ENCODE measurements around the gene SERTM2. TPM values are rescaled to one million over a fixed set of nuclear protein-coding genes. Genes with fewer than 3 reads are reported as not detected.
"Not testable (repeated sequence)": the region's sequence is repeated elsewhere in the genome, so short reads cannot be mapped to it uniquely, and the experiment has no call there.

Gene SERTM2
- not detected in 2 replicates for total RNA-seq

GRCh38 chrX:111511477-111511876 lies at the start of gene SERTM2:
Gene SERTM2 (plus strand): TSS chrX:111511645. CDS start chrX:111518858, 7,213 bp downstream.
- DNase-seq (ENCODE audit: low read depth in 2 of 2) = no peak

DNA sequence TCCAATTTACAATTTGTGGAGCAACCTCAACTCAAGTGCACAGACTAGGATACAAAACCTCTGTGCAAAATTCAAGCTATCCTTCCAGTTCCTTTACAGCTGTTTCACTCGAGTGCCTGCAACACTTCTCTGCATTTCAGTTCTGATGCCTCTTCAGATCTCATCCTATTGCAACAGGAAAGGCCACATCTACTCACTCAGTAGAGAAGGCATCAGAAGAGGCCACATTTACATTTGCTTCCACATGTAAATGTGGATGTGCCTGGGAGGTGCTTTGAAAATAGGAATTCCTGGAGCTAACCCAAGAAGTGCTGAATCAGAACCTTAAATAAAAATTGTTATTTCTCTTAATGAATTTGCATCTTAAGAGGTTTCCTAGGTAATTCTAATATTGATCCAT lies 45.8 kb upstream of the SERTM2 start:
- DNase-seq (ENCODE audit: low read depth in 2 of 2) = no peak

DNA sequence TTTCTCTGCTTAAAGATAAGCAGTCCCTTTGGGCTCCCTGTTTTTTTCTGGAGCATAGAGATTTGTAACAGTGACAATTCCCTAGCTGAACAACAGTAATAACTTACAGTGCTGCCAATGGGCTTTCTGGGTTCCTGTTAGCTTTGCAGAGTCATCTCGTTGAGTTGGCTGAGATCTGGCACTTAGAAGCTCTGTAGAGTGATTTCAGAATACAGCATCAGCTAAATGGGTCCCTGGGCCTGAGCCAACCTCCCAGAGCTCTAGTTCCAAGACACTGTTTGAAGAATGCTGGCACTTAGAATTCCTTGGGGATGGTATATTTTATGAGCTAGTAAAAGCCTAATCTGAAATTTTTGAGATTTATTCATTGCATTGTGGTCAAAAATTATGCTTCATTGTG lies 43.5 kb upstream of the SERTM2 start:
- no peak for DNase-seq (ENCODE audit: low read depth in 2 of 2)

DNA sequence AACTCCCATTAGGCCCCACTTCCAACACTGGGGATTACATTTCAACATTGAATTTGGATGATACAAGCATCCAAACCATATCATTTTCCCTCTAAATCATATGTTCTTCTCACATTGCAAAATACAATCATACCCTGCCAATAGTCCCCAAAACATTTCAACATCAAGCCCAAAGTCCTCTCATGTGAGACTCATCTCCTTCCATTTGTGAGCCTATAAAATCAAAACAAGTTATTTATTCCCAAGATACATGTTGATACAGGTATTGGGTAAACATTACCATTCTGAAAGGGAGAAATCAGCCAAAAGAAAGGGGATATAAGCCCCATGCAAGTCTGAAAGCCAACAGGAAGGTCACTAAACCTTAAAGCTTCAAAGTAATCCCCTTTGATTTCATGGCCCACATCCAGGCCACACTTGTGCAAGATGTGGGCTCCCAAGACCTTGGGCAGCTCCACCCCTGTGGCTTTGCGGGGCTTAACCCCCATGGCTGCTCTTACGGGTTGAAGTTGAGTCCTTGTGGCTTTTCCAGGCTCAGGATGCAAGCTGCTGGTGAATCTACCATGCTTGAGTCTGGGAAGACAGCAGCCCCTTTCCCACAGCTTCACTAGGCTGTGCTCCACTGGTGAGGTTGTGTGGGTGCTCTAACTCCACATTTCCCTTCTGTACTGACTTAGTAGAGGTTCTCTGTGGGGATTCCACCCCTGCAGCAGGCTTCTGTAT lies 40.6 kb upstream of the SERTM2 start:
- DNase-seq (ENCODE audit: low read depth in 2 of 2) = no peak

GRCh38 chrX:111481896-111482295 lies 29.5 kb upstream of the SERTM2 start:
- no peak for DNase-seq (ENCODE audit: low read depth in 2 of 2)

DNA sequence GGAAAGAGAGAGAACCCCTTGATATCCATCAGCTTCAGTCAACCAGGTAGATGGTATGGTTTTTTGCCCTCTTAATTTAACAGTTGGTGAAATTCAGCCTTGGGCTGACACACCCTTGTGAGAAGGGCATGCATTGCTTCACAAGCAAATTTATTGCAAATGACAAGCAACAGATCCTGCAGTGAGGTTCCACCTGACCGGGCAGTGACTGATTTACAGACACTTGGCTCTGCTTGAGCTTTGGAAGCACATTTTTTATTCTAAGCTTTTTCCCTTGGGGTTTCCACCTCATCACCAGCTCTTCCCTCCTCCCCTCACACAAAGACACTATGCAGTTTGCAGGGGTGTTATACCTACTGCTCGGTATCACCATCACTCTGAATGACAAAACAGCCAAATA lies 28.3 kb upstream of the SERTM2 start:
- DNase-seq (ENCODE audit: low read depth in 2 of 2) = no peak

DNA sequence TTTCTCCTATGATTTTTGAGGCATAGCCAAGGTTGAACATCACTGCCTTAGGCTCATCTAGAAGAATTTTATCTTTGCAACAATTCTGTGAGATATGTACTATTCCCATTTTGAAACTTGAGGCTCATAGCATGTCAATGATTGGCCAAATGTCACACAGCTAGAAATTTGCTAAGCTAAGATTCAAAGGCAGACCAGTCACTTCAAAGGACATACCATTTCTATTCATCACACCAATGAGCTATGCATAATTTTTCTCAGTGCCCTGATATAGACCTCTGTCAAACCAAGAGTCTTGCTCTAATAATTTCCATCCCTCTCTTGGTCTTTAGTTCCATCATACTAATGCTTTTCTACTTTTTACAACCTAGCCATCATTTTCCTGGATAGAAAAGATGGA lies 27.6 kb upstream of the SERTM2 start:
- no peak for DNase-seq (ENCODE audit: low read depth in 2 of 2)

DNA sequence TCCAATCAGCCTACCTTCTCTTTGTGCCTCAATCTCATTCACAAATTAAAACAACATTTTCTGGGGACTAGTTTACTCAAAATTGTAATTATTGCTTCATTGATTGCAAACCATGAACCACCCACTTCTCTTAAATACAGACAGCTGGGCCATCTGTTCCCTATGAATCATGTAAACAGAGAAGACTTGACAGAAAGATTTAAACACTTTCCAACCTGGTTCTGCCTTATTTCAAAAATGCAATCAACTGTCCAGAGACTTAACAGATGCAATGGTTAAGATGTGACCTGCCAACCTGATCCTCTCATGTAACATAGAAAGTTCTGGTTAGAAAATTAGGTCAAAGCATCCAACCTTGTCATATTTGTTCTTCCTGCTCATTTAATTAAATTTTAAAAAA lies 20.8 kb upstream of the SERTM2 start:
- DNase-seq (ENCODE audit: low read depth in 2 of 2) = no peak

DNA sequence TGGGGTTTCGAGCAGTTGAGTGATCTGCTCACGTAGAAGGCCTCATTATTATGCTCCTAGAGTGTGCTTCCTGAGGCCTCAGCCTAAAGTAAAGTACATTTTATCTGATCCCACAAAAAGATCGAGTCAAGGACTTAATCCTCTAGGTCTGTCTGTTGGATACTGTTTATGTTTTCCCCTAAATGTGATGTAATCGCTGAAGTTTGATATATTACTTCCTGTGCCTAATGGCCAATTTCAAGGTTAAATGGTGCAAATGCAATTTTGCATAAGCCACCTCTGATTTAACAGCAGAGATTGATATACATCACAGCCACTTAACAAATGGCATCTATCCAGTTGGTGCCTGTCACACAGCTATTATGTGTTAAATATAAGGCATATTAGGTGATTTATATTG lies 19.4 kb upstream of the SERTM2 start:
- DNase-seq (ENCODE audit: low read depth in 2 of 2) = no peak

- no peak for DNase-seq (ENCODE audit: low read depth in 2 of 2)
Observed at GRCh38 chrX:111498538-111499103, 12.8 kb upstream of the SERTM2 start.

GRCh38 chrX:111503485-111503993 lies 7.9 kb upstream of the SERTM2 start:
- DNase-seq (ENCODE audit: low read depth in 2 of 2) = no peak

DNA sequence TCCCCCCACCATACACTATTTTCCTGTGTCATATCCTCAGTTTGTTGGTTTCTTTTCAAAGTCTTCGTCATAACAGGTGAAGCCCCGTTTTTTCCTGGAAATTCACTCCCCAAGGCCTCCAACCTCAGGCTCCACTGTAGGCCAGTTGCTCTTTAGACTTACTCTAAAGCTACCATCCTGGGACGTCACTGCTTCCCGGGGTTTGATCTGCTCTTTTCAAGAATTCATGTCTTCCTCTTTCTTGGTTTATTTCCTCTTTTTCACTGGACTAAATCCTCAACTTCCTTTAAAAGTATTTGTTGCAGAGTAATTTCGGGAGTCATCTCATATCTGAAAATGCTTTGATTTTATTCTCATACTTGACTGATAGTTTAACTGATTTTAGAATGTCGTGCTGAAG lies 6.5 kb upstream of the SERTM2 start:
- no peak for DNase-seq (ENCODE audit: low read depth in 2 of 2)

GRCh38 chrX:111505783-111506182 lies 5.7 kb upstream of the SERTM2 start:
- no peak for DNase-seq (ENCODE audit: low read depth in 2 of 2)

DNA sequence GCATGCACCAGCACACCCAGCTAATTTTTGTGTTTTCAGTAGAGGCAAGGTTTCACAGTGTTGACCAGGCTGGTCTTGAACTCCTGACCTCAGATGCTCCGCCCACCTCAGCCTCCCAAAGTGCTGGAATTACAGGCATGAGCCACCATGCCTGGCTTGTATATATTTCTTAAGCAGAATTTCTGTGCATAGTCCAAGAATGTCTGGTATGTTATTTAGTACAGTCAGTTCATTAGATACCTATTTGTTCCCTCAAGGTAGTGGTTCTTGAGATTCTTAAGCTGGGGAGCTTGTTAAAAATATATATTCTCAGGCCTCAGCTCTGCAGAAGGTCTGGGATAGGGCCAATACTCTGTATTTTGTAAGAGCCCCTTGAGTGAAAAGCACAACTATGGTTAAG lies 4.6 kb upstream of the SERTM2 start:
- no peak for DNase-seq (ENCODE audit: low read depth in 2 of 2)

DNA sequence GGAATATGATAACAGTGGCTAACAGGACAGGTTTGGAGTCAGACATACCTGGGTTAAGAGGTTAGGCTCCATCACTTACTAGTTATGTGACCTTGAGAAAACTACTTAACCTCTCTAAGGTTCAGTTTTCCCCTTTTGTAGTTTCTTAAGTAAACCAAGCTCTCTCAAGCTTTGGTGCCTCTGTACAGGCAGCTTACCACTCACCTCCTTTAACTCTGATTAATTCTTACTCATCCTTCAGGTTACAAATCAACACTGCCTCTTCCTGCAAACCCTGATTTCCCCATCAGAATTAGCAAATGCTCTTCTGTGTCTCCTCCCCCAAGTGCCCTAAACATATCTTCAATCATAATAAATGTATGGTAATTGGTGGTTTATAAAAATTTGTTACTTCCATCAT lies 3.5 kb upstream of the SERTM2 start:
- no peak for DNase-seq (ENCODE audit: low read depth in 2 of 2)

GRCh38 chrX:111515298-111515697 lies 3.9 kb downstream of the SERTM2 start:
- DNase-seq (ENCODE audit: low read depth in 2 of 2) = no peak

DNA sequence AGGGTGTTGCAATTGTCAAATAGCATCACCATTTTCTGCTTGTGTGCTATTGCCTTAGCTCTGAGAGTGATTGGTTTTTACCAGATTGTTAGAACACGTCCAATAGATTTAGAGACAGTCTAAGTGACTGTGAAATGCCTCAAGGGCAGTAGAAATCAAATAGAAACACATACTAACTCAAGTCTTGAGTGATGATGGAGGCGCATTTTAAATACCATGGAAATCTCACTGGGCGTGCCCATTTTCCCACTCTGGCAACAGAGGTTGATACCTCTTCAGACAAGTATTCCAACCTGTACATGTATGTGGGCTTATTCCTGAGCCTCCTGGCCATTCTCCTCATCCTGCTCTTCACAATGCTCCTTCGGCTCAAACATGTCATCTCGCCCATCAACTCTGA lies 7.2 kb downstream of the SERTM2 start:
- no peak for DNase-seq (ENCODE audit: low read depth in 2 of 2)

GRCh38 chrX:111519215-111519614 lies 7.8 kb downstream of the SERTM2 start:
- DNase-seq (ENCODE audit: low read depth in 2 of 2) = no peak

DNA sequence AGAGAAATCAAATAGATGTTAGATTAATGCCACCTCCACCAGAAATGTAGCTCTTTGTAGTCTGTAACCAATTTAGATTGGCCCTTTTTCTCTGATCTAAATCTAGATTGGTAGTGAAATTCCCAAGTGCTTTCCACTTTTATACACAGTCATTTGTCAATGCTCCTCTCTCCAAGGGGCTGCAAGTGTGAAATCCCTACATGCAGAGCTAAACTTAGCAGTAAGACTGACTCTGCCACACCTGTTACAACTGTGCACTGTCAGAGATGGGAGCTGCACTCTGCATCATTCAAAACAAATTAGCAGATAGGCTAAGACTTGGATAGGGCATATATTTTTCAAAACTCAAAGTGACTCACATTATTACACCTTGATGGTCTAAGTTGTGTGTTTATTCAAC lies 9.1 kb downstream of the SERTM2 start:
- DNase-seq (ENCODE audit: low read depth in 2 of 2) = no peak

DNA sequence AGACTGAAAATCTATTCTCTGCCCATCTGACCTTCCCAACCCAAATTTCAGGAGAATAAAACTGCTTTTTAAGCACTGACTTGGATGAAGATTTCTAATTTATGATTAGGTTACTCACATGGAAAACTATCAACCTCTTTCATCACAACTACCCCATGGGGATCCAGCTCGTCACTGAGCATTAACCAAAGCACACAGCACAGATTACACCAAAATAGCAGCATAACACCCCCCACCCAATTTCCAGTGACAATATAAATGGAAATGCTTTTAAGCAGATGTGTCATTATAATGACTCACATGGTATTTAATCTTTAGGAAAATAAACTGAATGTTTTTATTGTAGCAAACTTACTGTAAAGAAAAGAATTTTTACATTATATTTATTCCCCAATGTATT lies 9.7 kb downstream of the SERTM2 start:
- DNase-seq (ENCODE audit: low read depth in 2 of 2) = no peak

GRCh38 chrX:111543212-111543741 lies 31.8 kb downstream of the SERTM2 start:
- DNase-seq (ENCODE audit: low read depth in 2 of 2) = no peak

DNA sequence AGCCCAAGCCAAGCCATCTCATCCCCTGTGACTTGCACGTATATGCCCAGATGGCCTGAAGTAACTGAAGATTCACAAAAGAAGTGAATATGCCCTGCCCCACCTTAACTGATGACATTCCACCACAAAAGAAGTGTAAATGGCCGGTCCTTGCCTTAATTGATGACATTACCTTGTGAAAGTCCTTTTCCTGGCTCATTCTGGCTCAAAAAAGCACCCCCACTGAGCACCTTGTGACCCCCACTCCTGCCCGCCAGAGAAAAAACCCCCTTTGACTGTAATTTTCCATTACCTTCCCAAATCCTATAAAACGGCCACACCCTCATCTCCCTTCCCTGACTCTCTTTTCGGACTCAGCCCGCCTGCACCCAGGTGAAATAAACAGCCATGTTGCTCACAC lies 37.8 kb downstream of the SERTM2 start:
- DNase-seq (ENCODE audit: low read depth in 2 of 2) = not testable (repeated sequence)

GRCh38 chrX:111555406-111555958 lies 44.0 kb downstream of the SERTM2 start:
- DNase-seq (ENCODE audit: low read depth in 2 of 2) = no peak

Data from dermis microvascular lymphatic vessel endothelial cell (primary cell).